GM12865 (cell line): ENCODE results near the gene ATP5PO.

Experiments used
- DNase-seq: peaks from one replicate; pipeline ENCODE4 v3.0.0; 2010; ENCODE audit warnings: low read depth
- H3K4me3 ChIP-seq: 2 replicates; pipeline ENCODE4 v1.5.1; 2011; ENCODE audit warnings: mild to moderate bottlenecking, low read depth, low read length, control low read depth
- TF ChIP-seq, protein P1 (sequence below): IDR thresholded peaks from 2 replicates; pipeline ENCODE4 v1.5.1; 2011; ENCODE audit warnings: low read length, control low read depth, low read depth, inconsistent platforms; ENCODE audit not compliant: insufficient read depth; ENCODE audit errors: missing control alignments

The ATP5PO gene

DNA sequence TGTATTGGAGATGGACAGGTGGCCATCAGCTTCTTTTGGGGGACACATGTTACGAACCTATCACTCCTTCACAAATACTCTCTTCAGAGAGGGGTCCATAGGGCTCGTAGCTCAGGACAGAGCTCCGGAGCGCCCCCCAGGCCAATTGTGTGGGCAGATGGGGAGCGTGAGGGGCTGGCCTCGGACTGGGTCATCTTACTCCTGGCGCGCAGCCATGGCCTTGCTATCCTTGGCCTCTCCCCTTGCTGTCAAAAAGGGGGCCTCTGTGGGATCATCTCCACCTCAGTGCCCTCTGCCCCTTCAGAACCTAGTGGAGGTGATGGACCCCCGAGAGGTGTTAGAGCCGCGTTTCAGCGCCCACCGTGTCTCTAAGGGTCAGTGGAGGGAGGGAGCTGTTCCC is 35.0 kb downstream of the ATP5PO start:
- TF ChIP-seq, protein P1, sequence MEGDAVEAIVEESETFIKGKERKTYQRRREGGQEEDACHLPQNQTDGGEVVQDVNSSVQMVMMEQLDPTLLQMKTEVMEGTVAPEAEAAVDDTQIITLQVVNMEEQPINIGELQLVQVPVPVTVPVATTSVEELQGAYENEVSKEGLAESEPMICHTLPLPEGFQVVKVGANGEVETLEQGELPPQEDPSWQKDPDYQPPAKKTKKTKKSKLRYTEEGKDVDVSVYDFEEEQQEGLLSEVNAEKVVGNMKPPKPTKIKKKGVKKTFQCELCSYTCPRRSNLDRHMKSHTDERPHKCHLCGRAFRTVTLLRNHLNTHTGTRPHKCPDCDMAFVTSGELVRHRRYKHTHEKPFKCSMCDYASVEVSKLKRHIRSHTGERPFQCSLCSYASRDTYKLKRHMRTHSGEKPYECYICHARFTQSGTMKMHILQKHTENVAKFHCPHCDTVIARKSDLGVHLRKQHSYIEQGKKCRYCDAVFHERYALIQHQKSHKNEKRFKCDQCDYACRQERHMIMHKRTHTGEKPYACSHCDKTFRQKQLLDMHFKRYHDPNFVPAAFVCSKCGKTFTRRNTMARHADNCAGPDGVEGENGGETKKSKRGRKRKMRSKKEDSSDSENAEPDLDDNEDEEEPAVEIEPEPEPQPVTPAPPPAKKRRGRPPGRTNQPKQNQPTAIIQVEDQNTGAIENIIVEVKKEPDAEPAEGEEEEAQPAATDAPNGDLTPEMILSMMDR, result no peak
- no peak overlapping the region for H3K4me3 ChIP-seq
- no peak for DNase-seq

DNA sequence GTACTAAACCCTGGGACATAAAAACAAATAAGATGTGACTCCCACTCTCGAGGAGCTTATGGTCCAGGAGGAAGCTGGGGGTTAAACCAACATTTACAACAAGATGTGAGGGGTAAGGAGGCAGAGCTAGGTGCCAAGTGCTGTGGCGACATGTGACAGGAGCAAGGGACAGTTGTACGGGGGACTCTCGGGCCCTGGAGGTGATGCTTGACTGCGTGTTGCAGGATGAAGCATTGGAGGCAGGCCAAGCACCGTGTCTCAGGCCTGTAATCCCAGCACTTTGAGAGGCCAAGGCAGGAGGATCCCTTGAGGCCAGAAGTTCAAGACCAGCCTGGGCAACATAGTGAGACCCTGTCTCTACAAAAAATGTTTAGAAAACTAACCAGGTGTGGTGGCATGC is 36.8 kb downstream of the ATP5PO start:
- TF ChIP-seq, protein P1, result no peak
- H3K4me3 ChIP-seq, result no peak overlapping the region
- DNase-seq, result no peak

DNA sequence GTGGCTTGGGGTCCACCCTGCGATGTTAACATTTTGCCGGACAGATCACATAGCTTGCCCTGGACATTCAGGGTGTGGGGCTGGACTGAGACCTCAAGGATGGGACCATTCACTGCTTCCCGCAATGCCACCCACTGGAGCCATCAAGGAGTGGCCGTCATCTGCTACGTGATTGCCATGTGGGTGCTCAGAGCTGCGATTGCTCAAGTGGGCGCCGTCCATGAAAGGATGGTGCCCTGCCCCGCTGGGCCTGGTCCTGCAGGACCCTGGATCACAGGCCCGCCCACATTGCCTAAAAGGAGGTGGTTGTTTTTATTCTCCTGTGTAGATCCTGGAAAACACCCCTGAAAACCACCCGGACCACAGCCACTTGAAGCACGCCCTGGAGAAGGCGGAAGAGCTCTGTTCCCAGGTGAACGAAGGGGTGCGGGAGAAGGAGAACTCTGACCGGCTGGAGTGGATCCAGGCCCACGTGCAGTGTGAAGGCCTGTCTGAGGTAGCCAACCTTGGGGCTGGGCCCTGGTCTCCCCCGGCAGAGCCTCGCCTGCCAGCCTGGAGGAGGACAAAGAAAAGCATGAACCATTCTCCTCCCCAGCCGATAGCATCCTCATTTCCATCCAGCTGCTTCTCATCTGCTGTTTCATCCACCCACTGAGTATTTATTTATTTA is 40.4 kb downstream of the ATP5PO start:
- TF ChIP-seq, protein P1, result no peak
- H3K4me3 ChIP-seq, result no peak overlapping the region
- DNase-seq, result no peak

DNA sequence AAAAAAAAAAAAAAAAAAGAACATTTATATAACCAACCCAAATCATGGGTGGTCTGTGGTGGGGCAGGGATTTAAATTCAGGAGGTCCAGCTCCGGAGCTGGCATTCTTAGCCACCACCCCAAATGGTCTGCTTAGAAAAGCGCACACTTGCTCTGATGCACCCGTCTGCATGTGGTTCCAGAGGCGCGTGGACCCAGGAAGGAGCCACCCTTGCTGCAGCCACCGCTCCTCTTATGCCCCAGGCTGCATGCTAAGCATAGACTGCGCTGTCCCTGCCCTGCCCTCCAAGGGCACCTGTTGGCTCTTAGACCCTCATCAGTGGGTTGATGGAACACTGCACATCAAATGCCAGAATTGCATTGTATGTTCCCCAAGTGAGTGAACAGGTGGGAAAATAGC is 41.4 kb downstream of the ATP5PO start:
- TF ChIP-seq, protein P1, result no peak
- DNase-seq, result no peak
- no peak overlapping the region for H3K4me3 ChIP-seq

DNA sequence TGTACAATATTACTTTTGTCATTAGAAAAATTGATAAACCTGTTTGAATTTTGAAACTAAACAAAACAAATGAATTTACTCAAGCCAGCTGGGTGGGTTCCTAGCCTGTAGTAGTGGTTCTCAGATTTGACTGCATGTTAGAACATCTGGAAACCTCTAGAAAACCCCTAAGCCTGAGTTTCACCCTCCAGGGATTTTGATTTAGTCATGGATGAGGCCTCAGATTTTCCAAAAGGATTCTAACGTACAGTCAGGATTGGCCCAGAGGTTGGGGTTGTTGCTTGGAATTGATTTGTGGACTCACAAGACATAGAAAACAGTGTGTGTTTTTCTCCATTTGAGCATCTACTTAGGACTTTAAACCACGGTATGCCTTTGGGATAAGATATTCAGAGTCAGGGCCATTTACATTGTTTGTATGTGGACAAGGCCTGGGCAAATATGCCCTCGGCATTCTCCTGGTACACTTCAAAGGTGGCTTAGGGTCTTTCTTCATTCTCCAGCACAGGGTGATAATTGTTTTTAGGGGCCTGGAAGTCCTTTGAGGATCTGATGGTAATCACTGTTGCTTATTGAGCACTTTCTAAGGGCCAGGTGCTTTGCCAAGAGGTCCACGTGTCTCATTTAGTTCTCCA is 42.6 kb downstream of the ATP5PO start:
- no peak overlapping the region for H3K4me3 ChIP-seq
- TF ChIP-seq, protein P1, result no peak
- no peak for DNase-seq

DNA sequence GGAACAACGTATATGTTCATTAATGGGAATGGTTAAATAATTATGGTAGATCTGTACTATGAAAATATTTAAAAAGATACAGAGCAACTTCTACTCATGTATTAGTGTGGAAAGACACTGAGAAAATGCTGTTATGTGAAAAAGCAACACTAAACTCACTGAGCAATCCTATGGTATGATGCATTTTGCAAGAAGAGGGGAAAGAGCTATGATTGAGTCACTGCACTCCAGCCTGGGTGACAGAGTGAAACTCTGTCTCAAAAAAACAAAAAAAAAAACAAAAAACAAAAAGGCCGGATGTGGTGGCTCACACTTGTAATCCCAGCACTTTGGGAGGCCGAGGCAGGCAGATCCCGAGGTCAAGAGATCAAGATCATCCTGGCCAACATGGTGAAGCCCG is 44.4 kb downstream of the ATP5PO start:
- H3K4me3 ChIP-seq, result no peak overlapping the region
- DNase-seq, result no peak
- TF ChIP-seq, protein P1, result no peak

DNA sequence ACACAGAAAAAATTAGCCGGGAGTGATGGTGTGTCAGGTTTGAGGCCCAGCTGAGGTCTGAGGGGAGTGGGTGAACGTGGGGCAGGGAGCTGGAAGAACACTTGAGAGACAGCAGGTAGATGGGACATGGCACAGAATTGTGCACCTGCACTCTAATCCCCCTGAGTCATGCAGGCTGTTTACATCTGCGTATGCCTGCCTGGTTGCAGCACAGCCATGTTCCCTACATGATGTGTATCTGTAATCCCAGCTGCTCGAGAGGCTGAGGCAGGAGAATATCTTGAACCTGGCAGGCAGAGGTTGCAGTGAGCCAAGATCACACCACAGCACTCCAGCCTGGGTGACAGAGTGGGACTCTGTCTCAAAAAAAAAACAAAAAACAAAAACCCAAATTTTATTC is 44.8 kb downstream of the ATP5PO start:
- DNase-seq, result no peak
- TF ChIP-seq, protein P1, result no peak
- H3K4me3 ChIP-seq, result no peak overlapping the region
